Endothelial cell of umbilical vein (primary cell): ENCODE measurements around the gene TFF2. TPM values are rescaled to one million over a fixed set of nuclear protein-coding genes. Genes with fewer than 3 reads are reported as not detected.

Source experiments
- BruUV-seq: library from RNA; stranded (reverse); fragments of 400-500 nt; replicated peaks from 2 replicates; lab custom pipeline; 2021; lab: Mats Ljungman, UMichigan
- CTCF ChIA-PET: fragments of 300-600, 350-600 bp; sonication (Branson Sonifier 250); formaldehyde crosslinking; loops from one replicate; lab custom pipeline; 2021; ENCODE audit warnings: antibody characterized with exemption, inconsistent platforms; lab: Charles Lee
- POLR2A ChIA-PET: fragments of 300-600, 350-600 bp; sonication (Branson Sonifier 250); formaldehyde crosslinking; loops from one replicate; lab custom pipeline; 2021; ENCODE audit warnings: antibody characterized with exemption, inconsistent platforms; lab: Charles Lee
- DNase-seq: peaks from one replicate; pipeline ENCODE4 v3.0.0-alpha.2; 2011; ENCODE audit warnings: low read depth, low spot score
- FAIRE-seq: peaks from 2 replicates; lab custom pipeline; 2011; peaks lifted over from hg19 to GRCh38; lab: Jason Lieb, UNC
- H2AFZ ChIP-seq: 2 replicates; pipeline ENCODE4 v1.6.0; 2012; ENCODE audit warnings: low read depth, low read length, control low read depth, inconsistent platforms
- H3K27ac ChIP-seq: 2 replicates; pipeline ENCODE4 v1.5.1; 2011; ENCODE audit warnings: low read depth, mild to moderate bottlenecking, control low read depth, low read length, moderate library complexity; ENCODE audit not compliant: insufficient read depth
- H3K27me3 ChIP-seq, 2 experiments: 2 replicates each; pipeline versions ENCODE4 v1.6.0 to v1.6.1; 2011; ENCODE audit warnings: low read length in 2 of 2, mixed read lengths in 1 of 2; ENCODE audit not compliant: control insufficient read depth in 2 of 2, insufficient read depth in 2 of 2
- H3K36me3 ChIP-seq, 2 experiments: 2 replicates in 1 of 2; 3 replicates in 1 of 2; pipeline ENCODE4 v1.5.1; 2011; ENCODE audit warnings: low read length in 2 of 2, mild to moderate bottlenecking in 1 of 2, moderate library complexity in 1 of 2; ENCODE audit not compliant: control insufficient read depth in 2 of 2, insufficient read depth in 2 of 2; ENCODE audit errors: extremely low read depth in 1 of 2
- H3K4me1 ChIP-seq: 3 replicates; pipeline ENCODE4 v1.5.1; 2011; ENCODE audit warnings: mild to moderate bottlenecking, low read length; ENCODE audit not compliant: control insufficient read depth, insufficient read depth; ENCODE audit errors: extremely low read depth
- H3K4me2 ChIP-seq: 2 replicates; pipeline ENCODE4 v1.6.1; 2011; ENCODE audit warnings: low read length, control low read depth, mixed read lengths; ENCODE audit not compliant: insufficient read depth
- H3K4me3 ChIP-seq, 3 experiments: fragments of 200-600 bp in 1 of 3; sonication (generic), shearing (Covaris generic) in 1 of 3; replicated peaks in 1 of 3; 2 replicates each; pipeline ENCODE4 v1.5.1; 2011 to 2016; ENCODE audit warnings: control low read depth in 3 of 3, low read length in 3 of 3, mild to moderate bottlenecking in 2 of 3, inconsistent platforms in 1 of 3, low read depth in 1 of 3, moderate library complexity in 1 of 3; ENCODE audit not compliant: insufficient read depth in 1 of 3
- H3K79me2 ChIP-seq: 2 replicates; pipeline ENCODE4 v1.6.0; 2012; ENCODE audit warnings: low read length, inconsistent platforms; ENCODE audit not compliant: control insufficient read depth, insufficient read depth
- H3K9ac ChIP-seq: replicated peaks from 2 replicates; pipeline ENCODE3; 2011; ENCODE audit warnings: low read length, control low read depth; ENCODE audit not compliant: insufficient read depth; ENCODE audit errors: extremely low read depth
- H3K9me1 ChIP-seq: replicated peaks from 3 replicates; pipeline ENCODE4 v1.6.0; 2011; ENCODE audit warnings: mild to moderate bottlenecking, low read length; ENCODE audit not compliant: control insufficient read depth, insufficient read depth; ENCODE audit errors: extremely low read depth
- H3K9me3 ChIP-seq: replicated peaks from 2 replicates; pipeline ENCODE4 v1.5.1; 2012; ENCODE audit warnings: low read length, inconsistent platforms; ENCODE audit not compliant: control insufficient read depth, insufficient read depth
- H4K20me1 ChIP-seq: replicated peaks from 2 replicates; pipeline ENCODE3; 2011; ENCODE audit warnings: mild to moderate bottlenecking, low read length; ENCODE audit not compliant: control insufficient read depth, insufficient read depth; ENCODE audit errors: extremely low read depth
- CTCF ChIP-seq, 2 donors: IDR thresholded peaks; 1 replicate in 1 of 2; 2 replicates in 1 of 2; pipeline ENCODE4 v1.5.1; 2011; ENCODE audit warnings: low read length in 2 of 2, mild to moderate bottlenecking in 2 of 2, moderate library complexity in 2 of 2, control low read depth in 1 of 2, inconsistent platforms in 1 of 2, low read depth in 1 of 2; ENCODE audit not compliant: insufficient read depth in 1 of 2; ENCODE audit errors: extremely low read depth in 1 of 2
- EZH2 ChIP-seq: IDR thresholded peaks from 2 replicates; pipeline ENCODE4 v1.6.1; 2012; ENCODE audit warnings: borderline replicate concordance, low read depth, mild to moderate bottlenecking, moderate library complexity, low read length, inconsistent platforms; ENCODE audit not compliant: severe bottlenecking
- FOS ChIP-seq: IDR thresholded peaks from 2 replicates; pipeline ENCODE4 v1.6.1; 2011; ENCODE audit warnings: mild to moderate bottlenecking, low read length, moderate library complexity, borderline replicate concordance; ENCODE audit not compliant: insufficient read depth
- JUN ChIP-seq: IDR thresholded peaks from 2 replicates; pipeline ENCODE4 v1.6.1; 2011; ENCODE audit warnings: borderline replicate concordance, low read depth; ENCODE audit not compliant: insufficient read length, insufficient read depth
- MAX ChIP-seq: IDR thresholded peaks from 2 replicates; pipeline ENCODE4 v1.6.1; 2011; ENCODE audit not compliant: insufficient read depth, insufficient read length
- POLR2A ChIP-seq: IDR thresholded peaks from 2 replicates; pipeline ENCODE4 v1.6.1; 2012; ENCODE audit warnings: low read depth, mild to moderate bottlenecking, control low read depth, low read length
- dilution Hi-C: fragments of 300-500 bp; cut with MboI; formaldehyde crosslinking; loops from one replicate; pipeline ENCODE4 v1.15.0; 2019; ENCODE audit warnings: low sequenced_read_pairs; ENCODE audit not compliant: extremely low pct_ligation_motif_present
- intact Hi-C: fragments of 100-400 bp; cut with micrococcal nuclease; formaldehyde crosslinking; loops from one replicate; pipeline ENCODE4 v1.10.0; 2022
- polyA plus RNA-seq, 4 experiments: library from polyadenylated mRNA; depleted of rRNA in 3 of 4; stranded (reverse) in 3 of 4; unstranded in 1 of 4; fragments of >200 nt; gene quantifications; 2 replicates each; pipeline versions ENCODE4 v1.2.1 to v1.2.3, GENCODE V29; 2011 to 2012; ENCODE audit warnings: missing spikeins in 1 of 4
- total RNA-seq: library from RNA; stranded (reverse); gene quantifications from 2 replicates; pipeline ENCODE4 v1.2.3, GENCODE V29; 2021

Gene TFF2
- total and polyA plus RNA-seq, 2 donors (not counting 3 experiments of a cell fraction or from before 2014, with no cell fraction given): not detected

- FAIRE-seq: no peak
- Histone ChIP-seq H3K9me3 (no peaks in the 10 kb centered on the region), H3K79me2 (no peaks in the 10 kb centered on the region), H3K27ac (no peak overlapping the region), H3K27me3 (no peaks in the 10 kb centered on the region), H3K4me3 (no peak overlapping the region), H3K36me3 (no peaks in the 10 kb centered on the region), H3K4me1 (no peaks in the 10 kb centered on the region), H4K20me1 (no peaks in the 10 kb centered on the region), H3K9me1 (no peaks in the 10 kb centered on the region), H2AFZ (no peak overlapping the region), H3K9ac (no peak overlapping the region), H3K4me2 (no peak overlapping the region)
- dilution Hi-C loops (no loop called here), intact Hi-C loops (no loop called here)
- POLR2A ChIA-PET: no interaction called here
- no peak for TF ChIP-seq MAX
- TF ChIP-seq JUN: no peak
- no peak for TF ChIP-seq EZH2
- DNase-seq: no peak
- CTCF ChIA-PET: interaction anchor here (1.0 kb wide), 2 partner anchors 14 to 64 kb away, joined by 3 read pairs; no protein-coding TSS in a partner anchor
- BruUV-seq: no TSS peak
These were observed 24.7 kb upstream of the TFF2 start for GRCh38 chr21:42375506-42375905.

- Histone ChIP-seq H4K20me1 (no peaks in the 10 kb centered on the region), H3K27ac (no peak overlapping the region), H3K36me3 (no peaks in the 10 kb centered on the region), H3K27me3 (no peaks in the 10 kb centered on the region), H3K79me2 (no peaks in the 10 kb centered on the region), H3K9me3 (no peaks in the 10 kb centered on the region), H3K9ac (no peak overlapping the region), H3K4me2 (no peak overlapping the region), H3K9me1 (no peaks in the 10 kb centered on the region), H2AFZ (no peak overlapping the region), H3K4me1 (no peaks in the 10 kb centered on the region), H3K4me3 (no peak overlapping the region)
- ChIA-PET CTCF (interaction anchor here (1.0 kb wide), 2 partner anchors 13 to 64 kb away, joined by 3 read pairs; no protein-coding TSS in a partner anchor), POLR2A (no interaction called here)
- FAIRE-seq: no peak
- DNase-seq: no peak
- no TSS peak for BruUV-seq
- dilution Hi-C loops (no loop called here), intact Hi-C loops (no loop called here)
- TF ChIP-seq CTCF (IDR thresholded peaks at IDR 0.05; ENCODE audit: extremely low read depth in 1 of 2, insufficient read depth in 1 of 2, low read depth in 1 of 2, low read length in 2 of 2) (no peak), POLR2A (no peak), EZH2 (no peak), JUN (no peak), FOS (no peak), MAX (no peak)
These were observed 24.2 kb upstream of the TFF2 start for GRCh38 chr21:42374864-42375499.
